IMR-90 (cell line): ENCODE measurements around the gene PLA2G4E. TPM values are rescaled to one million over a fixed set of nuclear protein-coding genes. Genes with fewer than 3 reads are reported as not detected.

Experiments
- ATAC-seq: fragments of 200-7000 bp; cut with Tn5 transposase; 2 replicates; pipeline ENCODE4 v1.9.1; 2020; ENCODE audit warnings: low read depth, mild to moderate bottlenecking, moderate library complexity
- BruUV-seq: library from RNA; stranded (reverse); fragments of 400-500 nt; replicated peaks from 2 replicates; lab custom pipeline; 2021; lab: Mats Ljungman, UMichigan
- CTCF ChIA-PET: fragments of 300-600 bp; formaldehyde crosslinking; extraction: SDS; loops from one replicate; lab custom pipeline; 2021; ENCODE audit warnings: antibody characterized with exemption; lab: Yijun Ruan, JAX
- POLR2A ChIA-PET: fragments of 300-600 bp; sonication (Branson Sonifier 250); formaldehyde crosslinking; loops from one replicate; lab custom pipeline; 2022; ENCODE audit warnings: antibody characterized with exemption; ENCODE audit not compliant: unreplicated experiment; lab: Charles Lee
- DNase-seq: peaks from one replicate; pipeline ENCODE4 v3.0.0; 2013
- H2AFZ ChIP-seq: replicated peaks from 2 replicates; pipeline ENCODE3; 2013; ENCODE audit warnings: low read length, mild to moderate bottlenecking; ENCODE audit not compliant: poor library complexity
- H2AK5ac ChIP-seq: 2 replicates; pipeline ENCODE4 v1.6.1; 2013; ENCODE audit warnings: low read depth, low read length, inconsistent platforms
- H2AK9ac ChIP-seq: replicated peaks from 2 replicates; pipeline ENCODE3; 2013; ENCODE audit warnings: mild to moderate bottlenecking, low read depth, low read length, moderate library complexity; ENCODE audit not compliant: poor library complexity
- H2BK120ac ChIP-seq: 2 replicates; pipeline ENCODE4 v1.6.1; 2013; ENCODE audit warnings: low read depth, low read length, inconsistent platforms
- H2BK15ac ChIP-seq: 3 replicates; pipeline ENCODE4 v1.6.1; 2013; ENCODE audit warnings: low read depth, low read length, inconsistent platforms
- H2BK20ac ChIP-seq: 2 replicates; pipeline ENCODE4 v1.6.1; 2013; ENCODE audit warnings: low read depth, mild to moderate bottlenecking, inconsistent platforms, low read length, moderate library complexity
- H2BK5ac ChIP-seq: 2 replicates; pipeline ENCODE4 v1.6.1; 2013; ENCODE audit warnings: mild to moderate bottlenecking, low read depth, low read length, inconsistent platforms; ENCODE audit not compliant: poor library complexity, severe bottlenecking
- H3K14ac ChIP-seq: replicated peaks from 2 replicates; pipeline ENCODE4 v1.6.1; 2013; ENCODE audit warnings: low read depth, low read length, inconsistent platforms
- H3K18ac ChIP-seq: 2 replicates; pipeline ENCODE4 v1.6.1; 2013; ENCODE audit warnings: low read depth, low read length, control low read depth
- H3K23ac ChIP-seq: 2 replicates; pipeline ENCODE4 v1.6.1; 2013; ENCODE audit warnings: low read depth, low read length, inconsistent platforms
- H3K27ac ChIP-seq: 2 replicates; pipeline ENCODE4 v1.5.1; 2013; ENCODE audit warnings: mild to moderate bottlenecking, control low read depth, low read length; ENCODE audit not compliant: insufficient read depth
- H3K27me3 ChIP-seq: 2 replicates; pipeline ENCODE4 v1.6.1; 2013; ENCODE audit warnings: low read length; ENCODE audit not compliant: control insufficient read depth, insufficient read depth
- H3K36me3 ChIP-seq: 2 replicates; pipeline ENCODE4 v1.6.1; 2013; ENCODE audit warnings: low read length, mixed read lengths; ENCODE audit not compliant: control insufficient read depth, insufficient read depth
- H3K4ac ChIP-seq: 2 replicates; pipeline ENCODE4 v1.6.1; 2013; ENCODE audit warnings: low read depth, low read length, inconsistent platforms
- H3K4me1 ChIP-seq: 2 replicates; pipeline ENCODE4 v1.6.1; 2013; ENCODE audit warnings: low read length, mixed read lengths; ENCODE audit not compliant: control insufficient read depth, insufficient read depth
- H3K4me2 ChIP-seq: 2 replicates; pipeline ENCODE4 v1.6.1; 2013; ENCODE audit warnings: low read depth, mild to moderate bottlenecking, control low read depth, low read length, moderate library complexity
- H3K4me3 ChIP-seq: 2 replicates; pipeline ENCODE4 v1.5.1; 2013; ENCODE audit warnings: low read depth, mild to moderate bottlenecking, control low read depth, low read length, moderate library complexity; ENCODE audit not compliant: insufficient read depth
- H3K56ac ChIP-seq: 2 replicates; pipeline ENCODE4 v1.6.1; 2013; ENCODE audit warnings: low read length, inconsistent platforms; ENCODE audit not compliant: insufficient read depth; ENCODE audit errors: extremely low read depth
- H3K79me1 ChIP-seq, 2 experiments: 2 replicates each; pipeline ENCODE4 v1.6.1; 2013; ENCODE audit warnings: low read length in 2 of 2, inconsistent platforms in 1 of 2, low read depth in 1 of 2
- H3K9ac ChIP-seq: 2 replicates; pipeline ENCODE4 v1.6.1; 2013; ENCODE audit warnings: low read depth, low read length, control low read depth
- H3K9me1 ChIP-seq: 2 replicates; pipeline ENCODE4 v1.6.1; 2013; ENCODE audit warnings: low read length, inconsistent platforms; ENCODE audit not compliant: insufficient read depth
- H3K9me3 ChIP-seq: 2 replicates; pipeline ENCODE4 v1.6.1; 2013; ENCODE audit warnings: low read length; ENCODE audit not compliant: control insufficient read depth, insufficient read depth
- H4K20me1 ChIP-seq: 2 replicates; pipeline ENCODE4 v1.6.1; 2013; ENCODE audit warnings: low read length, inconsistent platforms; ENCODE audit not compliant: insufficient read depth
- H4K5ac ChIP-seq: 2 replicates; pipeline ENCODE4 v1.6.1; 2013; ENCODE audit warnings: mild to moderate bottlenecking, low read depth, low read length, control low read depth
- H4K8ac ChIP-seq, 2 experiments: 2 replicates each; pipeline ENCODE4 v1.6.1; 2013; ENCODE audit warnings: low read depth in 2 of 2, low read length in 2 of 2, control low read depth in 1 of 2, inconsistent platforms in 1 of 2
- H4K91ac ChIP-seq: 2 replicates; pipeline ENCODE4 v1.6.1; 2013; ENCODE audit warnings: low read depth, low read length, inconsistent platforms; ENCODE audit not compliant: insufficient read depth
- BHLHE40 ChIP-seq: fragments of 150-350 bp; IDR thresholded peaks from 2 replicates; pipeline ENCODE4 v1.6.1; 2016; ENCODE audit warnings: mild to moderate bottlenecking, low read depth, low read length
- CEBPB ChIP-seq: IDR thresholded peaks from 2 replicates; pipeline ENCODE4 v1.6.1; 2012; ENCODE audit warnings: low read depth, low read length, improper control_type of control experiment
- CHD1 ChIP-seq: IDR thresholded peaks from 2 replicates; pipeline ENCODE4 v1.6.1; 2012; ENCODE audit warnings: low read depth, low read length, improper control_type of control experiment
- ELK1 ChIP-seq: fragments of 150-350 bp; IDR thresholded peaks from 2 replicates; pipeline ENCODE4 v1.6.1; 2016; ENCODE audit warnings: low read depth, mild to moderate bottlenecking, low read length, moderate library complexity, borderline replicate concordance
- FOS ChIP-seq: fragments of 150-350 bp; IDR thresholded peaks from 2 replicates; pipeline ENCODE4 v1.6.1; 2016; ENCODE audit warnings: low read depth, low read length
- MAFK ChIP-seq: IDR thresholded peaks from 2 replicates; pipeline ENCODE4 v1.6.1; 2012; ENCODE audit warnings: low read depth, low read length, improper control_type of control experiment
- MAZ ChIP-seq: IDR thresholded peaks from 2 replicates; pipeline ENCODE4 v1.6.1; 2012; ENCODE audit warnings: low read depth, mild to moderate bottlenecking, low read length, improper control_type of control experiment, moderate library complexity, borderline replicate concordance
- MXI1 ChIP-seq: IDR thresholded peaks from 2 replicates; pipeline ENCODE4 v1.6.1; 2012; ENCODE audit warnings: low read depth, mild to moderate bottlenecking, low read length, moderate library complexity, borderline replicate concordance
- RAD21 ChIP-seq: IDR thresholded peaks from 2 replicates; pipeline ENCODE4 v1.6.1; 2012; ENCODE audit warnings: low read length, improper control_type of control experiment
- RCOR1 ChIP-seq: IDR thresholded peaks from 2 replicates; pipeline ENCODE4 v1.6.1; 2012; ENCODE audit warnings: mild to moderate bottlenecking, low read length, improper control_type of control experiment; ENCODE audit not compliant: insufficient replicate concordance
- RFX5 ChIP-seq: IDR thresholded peaks from 2 replicates; pipeline ENCODE4 v1.8.0; 2012; ENCODE audit warnings: low read depth, mild to moderate bottlenecking, low read length, moderate library complexity
- SMC3 ChIP-seq: fragments of 150-350 bp; IDR thresholded peaks from 2 replicates; pipeline ENCODE4 v1.6.1; 2016; ENCODE audit warnings: low read depth, mild to moderate bottlenecking, antibody characterized with exemption, low read length, moderate library complexity
- USF2 ChIP-seq: fragments of 150-350 bp; IDR thresholded peaks from 2 replicates; pipeline ENCODE4 v1.6.1; 2017; ENCODE audit warnings: mild to moderate bottlenecking, antibody characterized with exemption, low read length, low read depth
- WGBS, 2 experiments: methylation state at CpG; one replicate each; pipeline versions ENCODE4 v1.1.5 to v1.1.7; 2013; ENCODE audit warnings: missing lambda C conversion rate in 2 of 2; ENCODE audit not compliant: insufficient read length in 1 of 2; ENCODE audit errors: extremely low coverage in 2 of 2; 5-methylcytosine and 5-hydroxymethylcytosine counted together
- dilution Hi-C: fragments of 300-500 bp; cut with HindIII; formaldehyde crosslinking; loops from one replicate; pipeline ENCODE4 v1.14.3; 2018; ENCODE audit warnings: low sequenced_read_pairs; ENCODE audit not compliant: unreplicated experiment
- in situ Hi-C: fragments of 300-500 bp; cut with MboI; formaldehyde crosslinking; loops from 3 replicates; pipeline ENCODE4 v1.14.3; 2019; ENCODE audit warnings: low sequenced_read_pairs, inconsistent platforms, mixed read lengths
- intact Hi-C: fragments of 100-400 bp; cut with micrococcal nuclease; formaldehyde crosslinking; loops from 2 replicates; pipeline ENCODE4 v1.10.0; 2022
- polyA plus RNA-seq, 3 experiments: library from polyadenylated mRNA; depleted of rRNA; stranded (reverse); fragments of >200 nt; gene quantifications; 2 replicates each; pipeline ENCODE4 v1.2.3, GENCODE V29; 2012; ENCODE audit warnings: low replicate concordance in 1 of 3
- total RNA-seq: library from RNA; depleted of rRNA; stranded (reverse); fragments of >200 nt; gene quantifications from 2 replicates; pipeline ENCODE4 v1.2.3, GENCODE V29; 2012

Gene PLA2G4E
- total and polyA plus RNA-seq, 2 of the 4 experiments (the other 2 are of a cell fraction), result not detected

- H3K27ac ChIP-seq, result no peak overlapping the region
- H2AFZ ChIP-seq, result no peak overlapping the region
- no TSS peak for BruUV-seq
- no peak overlapping the region for H4K91ac ChIP-seq
- in situ Hi-C loops, result no loop called here
- ChIA-PET CTCF (no interaction called here), POLR2A (no interaction called here)
- H3K79me1 ChIP-seq, result no peaks in the 10 kb centered on the region
- no CpG with 5 or more reads among the region's 2 CpGs for WGBS, 2 experiments
- no peak overlapping the region for H3K14ac ChIP-seq
- H3K18ac ChIP-seq, result no peak overlapping the region
- intact Hi-C loops, result no loop called here
- dilution Hi-C loops, result no loop called here
- no peak overlapping the region for H3K9ac ChIP-seq
- DNase-seq (no peak), ATAC-seq (no peak)
- no peak overlapping the region for H3K4me2 ChIP-seq
- no peak overlapping the region for H2BK15ac ChIP-seq
- H4K5ac ChIP-seq, result no peak overlapping the region
- H2BK120ac ChIP-seq, result no peak overlapping the region
- no peaks in the 10 kb centered on the region for H3K36me3 ChIP-seq
- no peak overlapping the region for H2BK5ac ChIP-seq
- no peak overlapping the region for H2AK9ac ChIP-seq
- H3K56ac ChIP-seq, result no peak overlapping the region
- no peak overlapping the region for H2BK20ac ChIP-seq
- H4K20me1 ChIP-seq, result no peaks in the 10 kb centered on the region
- H4K8ac ChIP-seq, result no peak overlapping the region
- no peak for TF ChIP-seq USF2
- TF ChIP-seq RAD21, result no peak
- no peak for TF ChIP-seq CHD1
- no peak for TF ChIP-seq ELK1
- no peak for TF ChIP-seq MXI1
- no peak for TF ChIP-seq SMC3
- TF ChIP-seq RCOR1, result no peak
- TF ChIP-seq MAZ, result no peak
- no peak for TF ChIP-seq RFX5
- TF ChIP-seq FOS, result no peak
- TF ChIP-seq MAFK, result no peak
- no peak for TF ChIP-seq CEBPB
- no peak for TF ChIP-seq BHLHE40
- H3K4me3 ChIP-seq, result no peak overlapping the region
- H2AK5ac ChIP-seq, result no peak overlapping the region
- no peaks in the 10 kb centered on the region for H3K9me1 ChIP-seq
- peaks cover 77% of the 10 kb centered on the region for H3K27me3 ChIP-seq
- H3K9me3 ChIP-seq, result no peaks in the 10 kb centered on the region
- no peak overlapping the region for H3K23ac ChIP-seq
- H3K4ac ChIP-seq, result no peak overlapping the region
- H3K4me1 ChIP-seq, result no peaks in the 10 kb centered on the region
Observed at GRCh38 chr15:42046597-42046996, 25.8 kb upstream of the PLA2G4E start.
